H7 (cell line): Measurements from ENCODE around the gene DPAGT1. TPM values are rescaled to one million over a fixed set of nuclear protein-coding genes. Genes with fewer than 3 reads are reported as not detected.
"Not testable (repeated sequence)": the region's sequence is repeated elsewhere in the genome, so short reads cannot be mapped to it uniquely, and the experiment has no call there.

Experiments used
- DNase-seq: peaks from one replicate; pipeline ENCODE4 v3.0.0; 2012
- H3K27me3 ChIP-seq: 2 replicates; pipeline ENCODE4 v1.6.0; 2011; ENCODE audit warnings: mild to moderate bottlenecking, low read length; ENCODE audit not compliant: control insufficient read depth, insufficient read depth
- H3K36me3 ChIP-seq: replicated peaks from 2 replicates; pipeline ENCODE4 v1.5.1; 2011; ENCODE audit warnings: low read length; ENCODE audit not compliant: control insufficient read depth, insufficient read depth
- H3K4me3 ChIP-seq: 2 replicates; pipeline ENCODE4 v1.5.1; 2011; ENCODE audit warnings: low read depth, mild to moderate bottlenecking, control low read depth, low read length, moderate library complexity; ENCODE audit not compliant: insufficient read depth
- total RNA-seq: library from RNA; depleted of rRNA; stranded (reverse); fragments of >200 nt; shearing (Covaris generic); gene quantifications from 2 replicates; pipeline ENCODE4 v1.2.3, GENCODE V29; 2014; rRNA removed

The DPAGT1 gene
- total RNA-seq = 30.7 and 44.3 TPM in 2 replicates

DNA sequence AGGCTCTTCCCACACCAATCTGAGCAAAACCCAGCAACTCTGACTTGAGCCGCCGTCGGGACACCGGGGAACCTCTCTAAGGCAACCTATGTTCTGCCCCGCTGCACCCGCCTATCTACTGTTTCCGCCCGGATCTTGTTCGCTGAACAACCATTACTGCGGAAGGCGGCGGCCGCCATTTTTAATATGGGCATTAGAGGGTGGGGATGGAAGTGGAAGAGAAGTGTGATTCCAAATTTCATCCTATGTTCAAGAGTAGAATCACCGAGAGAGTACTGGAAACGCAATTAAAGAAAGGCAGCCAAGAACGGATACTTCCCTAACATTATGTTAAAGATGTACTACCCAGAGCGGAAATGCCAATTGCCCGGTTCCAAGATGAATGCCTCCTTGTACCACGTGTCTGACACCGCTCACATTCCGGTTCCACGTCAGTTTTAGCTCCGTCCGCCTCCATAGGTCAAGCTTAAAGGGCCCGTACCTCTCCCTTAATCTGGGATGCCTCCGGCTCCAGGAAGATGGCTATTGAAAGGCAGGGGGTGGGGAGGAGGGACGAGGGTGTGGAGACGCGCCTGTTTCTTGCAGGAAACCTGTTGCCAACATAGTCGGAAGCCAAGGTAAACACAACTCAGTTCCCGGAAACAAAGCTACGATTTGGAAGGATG is at the start of gene DPAGT1:
TSS of gene DPAGT1 (minus strand) at position 95 of the 665 bp plus-strand sequence. CDS start 198 bp downstream, outside the sequence.
- peak within 1 kb of the TSS; percentile 94 for H3K4me3 ChIP-seq
- H3K36me3 ChIP-seq = peaks cover 16% of the 10 kb centered on the region
- DNase-seq = peak; percentile 82
- peaks cover 2% of the 10 kb centered on the region; the same call in 1 of the 2 replicates for H3K27me3 ChIP-seq

DNA sequence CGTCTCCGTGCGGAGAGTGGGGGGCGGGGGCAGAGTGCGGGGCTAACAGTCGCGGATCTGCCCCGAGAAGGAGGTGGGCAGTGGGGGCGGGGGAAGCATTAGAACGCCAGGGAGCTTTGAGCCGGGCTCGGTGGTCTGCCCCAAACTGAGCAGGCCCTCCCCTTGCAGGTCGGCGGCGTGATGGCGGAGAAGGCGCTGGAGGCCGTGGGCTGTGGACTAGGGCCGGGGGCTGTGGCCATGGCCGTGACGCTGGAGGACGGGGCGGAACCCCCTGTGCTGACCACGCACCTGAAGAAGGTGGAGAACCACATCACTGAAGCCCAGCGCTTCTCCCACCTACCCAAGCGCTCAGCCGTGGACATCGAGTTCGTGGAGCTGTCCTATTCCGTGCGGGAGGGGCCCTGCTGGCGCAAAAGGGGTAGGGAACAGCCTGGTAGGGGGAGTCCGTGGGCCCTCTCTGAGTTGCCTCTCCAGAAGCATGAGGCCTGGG is 48.2 kb upstream of the DPAGT1 start:
- DNase-seq = no peak
- peaks cover 40% of the 10 kb centered on the region for H3K27me3 ChIP-seq
- H3K4me3 ChIP-seq = peak overlapping the region; percentile 69
- H3K36me3 ChIP-seq = no peaks in the 10 kb centered on the region

DNA sequence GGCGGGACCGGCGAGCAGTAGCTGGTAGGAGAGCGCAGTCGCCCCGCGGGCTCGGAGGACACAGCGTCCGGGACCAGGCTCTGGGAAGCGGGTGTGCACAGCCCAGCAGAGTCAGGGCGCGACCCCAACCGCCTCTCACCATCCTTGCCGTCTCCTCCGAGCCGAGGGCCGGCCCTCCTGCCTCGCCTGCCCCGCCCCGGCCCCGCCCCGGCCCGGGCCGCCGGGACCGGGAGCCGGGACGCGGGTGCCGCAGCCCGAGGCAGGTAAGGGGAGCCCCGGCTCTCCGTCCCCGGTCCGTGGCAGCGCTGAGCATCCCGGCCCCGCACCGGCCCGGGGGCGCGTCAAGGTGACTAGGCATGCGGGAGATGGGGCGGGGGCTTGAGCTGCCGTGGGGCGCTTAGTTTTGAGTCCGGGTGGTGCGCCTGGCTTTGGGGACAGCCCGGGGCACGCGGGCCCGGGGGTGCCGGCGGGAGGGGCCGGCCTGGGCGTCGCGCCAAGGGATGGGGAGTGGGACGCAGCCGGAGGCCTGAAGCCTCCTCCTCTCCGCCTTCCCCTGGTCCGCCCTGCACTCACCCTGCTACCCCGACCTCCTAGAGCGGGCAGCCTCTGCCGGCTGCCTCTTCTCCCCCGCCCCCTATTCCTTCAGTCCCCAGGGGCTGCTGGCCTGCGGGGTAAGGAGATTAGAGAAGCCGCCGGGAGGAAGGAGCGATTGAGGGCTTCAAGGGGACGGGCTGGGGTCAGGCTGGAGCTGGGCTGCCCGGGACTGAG is 47.5 kb upstream of the DPAGT1 start, which contains the start of gene ABCG4:
TSS of gene ABCG4 (plus strand) at position 35 of the 768 bp plus-strand sequence. CDS start 914 bp downstream, outside the sequence.
- peak within 1 kb of the TSS; percentile 69 for H3K4me3 ChIP-seq
- DNase-seq = peak; percentile 88
- peaks cover 40% of the 10 kb centered on the region for H3K27me3 ChIP-seq
- H3K36me3 ChIP-seq = no peaks in the 10 kb centered on the region

DNA sequence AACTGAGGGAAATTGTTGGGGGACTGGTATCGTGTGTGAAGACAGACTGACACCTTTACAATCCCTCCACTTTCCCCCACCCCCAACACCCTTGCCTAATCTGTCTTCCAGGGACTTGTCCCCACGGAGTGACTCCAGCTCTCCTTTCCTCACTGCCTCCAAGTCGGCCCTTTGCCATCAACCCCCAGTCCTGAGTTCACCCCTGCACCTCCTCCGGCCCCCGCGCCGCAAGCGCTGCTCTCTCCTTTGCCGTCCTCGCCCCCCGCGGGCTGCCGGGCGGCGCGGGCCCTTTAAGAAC is 47.0 kb upstream of the DPAGT1 start:
- no peak for DNase-seq
- Histone ChIP-seq H3K36me3 (no peaks in the 10 kb centered on the region), H3K27me3 (peaks cover 40% of the 10 kb centered on the region), H3K4me3 (peak overlapping the region; percentile 69)

DNA sequence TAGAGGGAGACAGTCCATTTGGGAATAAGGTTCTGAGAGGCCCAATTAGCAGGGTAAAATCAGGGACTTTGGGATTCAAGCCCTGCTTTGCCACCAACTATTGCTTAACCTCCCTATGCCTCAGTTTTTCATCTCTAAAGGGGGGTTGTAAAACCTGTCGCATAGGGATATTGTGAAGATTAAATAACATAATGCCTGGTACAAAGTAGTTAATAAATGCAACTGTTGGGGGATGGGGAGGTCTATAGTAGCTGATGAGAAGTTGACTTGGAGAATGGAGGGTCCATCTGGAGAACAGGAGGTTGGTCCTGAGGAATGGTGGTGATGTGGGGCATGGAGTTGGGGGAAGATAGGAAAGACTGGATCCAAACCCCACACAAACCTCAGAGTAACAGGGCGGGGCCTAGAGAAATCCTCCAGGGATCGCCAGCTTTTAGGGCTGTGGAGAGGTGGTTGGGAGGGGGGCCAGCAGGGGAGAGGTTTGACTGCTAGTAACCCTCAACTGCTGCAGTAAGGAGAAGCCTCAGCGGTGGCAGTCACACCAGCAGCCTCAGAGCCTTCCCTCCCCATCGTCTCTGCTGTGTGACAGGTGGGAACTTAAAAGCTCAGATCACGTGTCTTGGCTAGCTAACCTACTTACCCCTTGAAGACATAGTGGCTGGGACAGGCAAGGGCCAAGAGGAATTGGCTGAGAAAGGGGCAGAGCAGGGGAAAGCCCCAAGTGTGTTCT is 46.1 kb upstream of the DPAGT1 start:
- Histone ChIP-seq H3K4me3 (no peak overlapping the region), H3K36me3 (no peaks in the 10 kb centered on the region), H3K27me3 (peaks cover 40% of the 10 kb centered on the region)
- peak; percentile 58 for DNase-seq

DNA sequence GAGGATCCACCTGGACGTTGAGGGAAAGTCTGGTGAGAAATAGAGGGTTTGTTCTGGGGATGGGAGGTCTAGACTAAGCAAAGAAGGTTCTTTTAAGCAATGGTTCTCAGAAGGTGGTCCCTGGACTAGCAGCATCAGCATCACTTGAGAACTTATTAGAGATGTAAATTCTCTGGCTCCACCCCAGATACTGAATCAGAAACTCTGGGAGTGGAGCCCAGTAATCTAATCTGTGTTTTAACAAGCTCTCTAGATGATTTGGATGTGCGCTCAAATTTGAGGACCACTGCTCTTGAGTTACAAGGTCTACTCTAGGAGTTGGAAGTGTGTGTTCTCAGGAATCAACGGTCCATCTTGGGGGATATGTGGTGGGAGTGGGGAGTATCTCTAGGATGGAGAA is 43.9 kb upstream of the DPAGT1 start:
- DNase-seq = no peak
- no peak overlapping the region for H3K4me3 ChIP-seq
- H3K27me3 ChIP-seq = peaks cover 31% of the 10 kb centered on the region
- no peaks in the 10 kb centered on the region for H3K36me3 ChIP-seq

DNA sequence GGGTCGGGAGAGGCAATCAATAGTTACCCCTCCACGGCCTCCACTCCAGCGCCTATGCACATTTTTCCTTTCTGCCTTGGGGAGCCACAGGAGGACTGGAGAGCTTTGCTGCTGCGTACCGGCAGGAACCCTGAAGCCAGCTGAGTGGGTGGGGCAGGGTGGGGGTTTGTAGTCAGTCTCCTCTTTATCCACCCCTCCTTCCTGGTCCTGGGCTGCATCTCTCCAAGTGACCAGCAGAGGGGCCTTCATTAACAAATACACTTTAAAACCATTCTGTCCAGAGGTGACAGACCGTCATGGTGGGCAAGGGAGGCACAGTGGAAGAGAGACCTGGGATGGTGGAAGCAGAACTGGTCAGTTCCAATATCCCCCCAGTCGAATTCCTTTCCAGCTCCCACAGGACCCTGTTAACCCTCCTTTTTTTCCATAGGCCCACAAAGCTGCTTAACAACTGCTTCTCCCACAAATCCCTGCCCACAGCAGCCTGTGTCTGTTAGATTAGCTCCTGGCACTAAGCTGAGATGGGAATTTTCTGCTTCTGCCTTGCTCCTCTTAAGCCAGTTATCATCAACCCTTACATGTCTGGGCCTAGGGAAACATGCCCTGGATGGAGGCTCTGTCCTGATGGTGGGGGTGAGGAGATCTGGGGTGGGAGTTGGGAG is 43.3 kb upstream of the DPAGT1 start:
- Histone ChIP-seq H3K27me3 (peaks cover 25% of the 10 kb centered on the region), H3K36me3 (no peaks in the 10 kb centered on the region), H3K4me3 (no peak overlapping the region)
- DNase-seq = peak; percentile 93

DNA sequence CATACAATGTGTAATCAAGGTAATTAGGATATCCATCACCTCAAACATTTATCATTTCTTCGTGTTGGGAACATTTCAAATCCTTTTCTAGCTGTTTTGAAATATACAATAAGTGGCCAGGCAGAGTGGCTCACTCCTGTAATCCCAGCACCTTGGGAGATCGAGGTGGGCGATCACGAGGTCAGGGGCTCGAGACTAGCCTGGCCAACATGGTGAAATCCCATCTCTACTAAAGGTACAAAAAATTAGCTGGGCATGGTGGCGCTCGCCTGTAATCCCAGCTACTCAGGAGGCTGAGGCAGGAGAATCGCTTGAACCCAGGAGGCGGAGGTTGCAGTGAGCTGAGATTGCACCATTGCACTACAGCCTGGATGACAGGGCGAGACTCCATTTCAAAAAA is 37.6 kb upstream of the DPAGT1 start:
- not testable (repeated sequence) for H3K27me3 ChIP-seq, DNase-seq, H3K4me3 ChIP-seq, H3K36me3 ChIP-seq

DNA sequence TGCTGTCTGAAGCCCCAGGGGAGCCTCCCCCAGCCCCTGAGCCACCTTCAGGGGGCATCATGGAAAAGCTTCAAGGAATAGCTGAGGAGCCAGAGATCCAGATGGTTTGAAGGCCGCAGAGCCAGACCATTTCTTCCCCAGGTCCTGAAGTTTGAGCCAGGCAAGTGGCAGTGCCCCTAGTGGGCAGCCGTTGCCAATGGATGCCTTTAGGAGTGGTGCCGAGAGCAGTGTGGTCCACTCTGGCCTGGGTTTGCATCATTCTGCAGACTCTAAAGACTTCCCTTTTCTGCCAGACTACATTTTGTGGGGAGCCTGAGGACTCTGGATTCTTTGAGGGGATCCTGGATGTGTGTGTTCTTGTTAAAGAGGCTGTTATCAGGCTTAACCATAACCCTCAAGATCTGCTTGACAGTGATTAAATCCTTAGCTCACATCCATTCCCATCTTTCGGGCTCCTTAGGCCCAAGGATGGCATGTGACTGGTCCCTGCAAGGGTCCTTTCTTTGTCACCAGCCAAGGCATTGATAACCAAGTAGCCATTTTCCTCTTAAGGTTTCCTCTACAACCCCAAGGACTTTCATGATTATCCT is 32.8 kb upstream of the DPAGT1 start:
- no peak overlapping the region for H3K4me3 ChIP-seq
- DNase-seq = peak; percentile 59
- H3K36me3 ChIP-seq = peaks cover 30% of the 10 kb centered on the region
- H3K27me3 ChIP-seq = no peaks in the 10 kb centered on the region

DNA sequence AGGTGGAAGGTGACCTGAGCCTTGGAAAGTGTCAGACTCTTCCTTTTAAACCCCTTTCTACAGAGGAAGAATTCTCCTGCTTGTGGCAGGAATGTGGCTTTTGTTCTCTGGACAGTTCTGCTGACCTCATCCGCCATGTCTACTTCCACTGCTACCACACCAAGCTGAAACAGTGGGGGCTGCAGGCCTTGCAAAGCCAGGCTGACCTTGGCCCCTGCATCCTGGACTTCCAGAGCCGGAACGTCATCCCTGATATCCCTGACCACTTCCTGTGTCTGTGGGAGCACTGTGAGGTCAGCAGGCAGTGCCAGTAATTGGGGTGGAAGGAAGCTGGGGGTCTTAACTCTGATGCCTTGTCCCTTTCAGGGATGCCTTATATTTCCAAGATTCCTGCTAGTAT is 29.0 kb upstream of the DPAGT1 start:
- DNase-seq = no peak
- Histone ChIP-seq H3K4me3 (no peak overlapping the region), H3K36me3 (peaks cover 30% of the 10 kb centered on the region), H3K27me3 (no peaks in the 10 kb centered on the region)

DNA sequence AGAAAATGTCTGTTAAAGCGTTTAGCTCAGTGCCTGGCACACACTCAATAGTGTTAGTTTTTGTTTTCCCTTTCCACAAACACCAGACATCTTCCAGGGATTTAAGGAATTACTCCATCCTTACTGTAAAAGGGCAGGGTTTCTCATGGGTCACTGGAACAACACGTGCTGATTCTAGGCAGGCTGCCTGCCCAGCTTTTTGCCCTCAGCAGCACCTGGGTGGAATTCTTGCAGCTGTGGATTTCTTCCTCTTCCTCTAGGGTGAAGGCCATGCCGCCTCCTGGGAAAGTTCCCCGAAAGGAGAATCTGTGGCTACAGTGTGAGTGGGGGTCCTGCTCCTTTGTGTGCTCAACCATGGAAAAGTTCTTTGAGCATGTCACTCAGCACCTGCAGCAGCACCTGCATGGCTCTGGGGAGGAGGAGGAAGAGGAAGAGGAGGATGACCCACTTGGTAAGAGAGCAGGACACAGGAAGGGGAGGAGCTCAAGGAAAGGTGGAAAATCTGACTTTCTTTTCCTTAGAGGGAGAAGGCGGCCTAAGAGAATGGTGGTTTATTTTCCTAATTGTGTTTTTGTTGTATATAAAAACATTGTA is 25.1 kb upstream of the DPAGT1 start:
- H3K27me3 ChIP-seq = no peaks in the 10 kb centered on the region
- H3K4me3 ChIP-seq = no peak overlapping the region
- peaks cover 11% of the 10 kb centered on the region for H3K36me3 ChIP-seq
- no peak for DNase-seq

DNA sequence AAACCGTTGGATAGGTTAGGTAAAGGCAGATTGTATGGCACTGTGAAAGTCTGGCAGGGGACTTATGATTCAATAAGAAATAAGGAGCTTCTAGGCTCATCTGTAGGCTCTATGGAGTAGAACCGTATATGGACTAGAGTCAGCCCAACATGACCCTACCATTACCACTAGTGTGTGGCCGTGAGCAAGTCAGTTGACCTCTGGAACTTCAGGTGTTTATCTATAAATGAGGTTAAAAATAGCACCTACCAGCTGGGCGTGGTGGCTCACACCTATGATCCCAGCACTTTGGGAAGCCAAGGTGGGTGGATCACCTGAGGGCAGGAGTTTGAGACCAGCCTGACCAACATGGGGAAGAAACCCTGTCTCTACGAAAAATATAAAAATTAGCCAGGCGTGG is 24.2 kb upstream of the DPAGT1 start:
- Histone ChIP-seq H3K27me3 (no peaks in the 10 kb centered on the region), H3K4me3 (no peak overlapping the region), H3K36me3 (peaks cover 6% of the 10 kb centered on the region)
- no peak for DNase-seq

DNA sequence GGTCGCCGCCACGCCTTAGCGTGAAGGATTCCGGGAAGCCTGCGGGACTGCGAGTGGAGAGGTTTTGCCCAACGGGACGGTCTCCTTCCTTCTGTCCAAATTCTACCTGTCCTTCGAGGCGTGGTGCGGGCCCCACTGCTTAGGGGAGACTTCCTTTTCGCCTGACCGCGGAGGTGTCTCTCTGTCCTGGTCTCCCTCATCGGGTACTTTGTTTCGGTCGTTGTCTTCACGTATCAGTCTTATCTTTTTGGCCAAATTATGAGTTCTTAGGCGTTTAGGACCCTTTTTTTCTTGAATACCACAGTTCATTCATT is 20.1 kb upstream of the DPAGT1 start:
- peak overlapping the region; percentile 91 for H3K4me3 ChIP-seq
- H3K27me3 ChIP-seq = no peaks in the 10 kb centered on the region
- H3K36me3 ChIP-seq = peaks cover 1% of the 10 kb centered on the region
- DNase-seq = no peak
